ENCODE results near the gene KRTAP10-7. TPM values are rescaled to one million over a fixed set of nuclear protein-coding genes. Genes with fewer than 3 reads are reported as not detected.

The KRTAP10-7 gene
- polyA plus RNA-seq, 1 experiment = not detected

- ChIA-PET CTCF (no interaction called here), POLR2A (no interaction called here)
- DNase-seq (ENCODE audit: low read depth) = no peak
- Histone ChIP-seq H3K36me3 (ENCODE audit: control insufficient read depth, insufficient read depth, low read length) (no peaks in the 10 kb centered on the region), H3K27me3 (ENCODE audit: control insufficient read depth, insufficient read depth, low read length) (no peaks in the 10 kb centered on the region), H3K4me3 (ENCODE audit: low read depth, low read length) (no peak overlapping the region)
- TF ChIP-seq CTCF (IDR thresholded peaks at IDR 0.05; ENCODE audit: insufficient read depth, low read depth, low read length) = no peak
Observed at GRCh38 chr21:44564099-44564498, 36.3 kb upstream of the KRTAP10-7 start.

GRCh38 chr21:44564886-44565598 is 35.4 kb upstream of the KRTAP10-7 start:
- no peaks in the 10 kb centered on the region for H3K27me3 ChIP-seq (ENCODE audit: control insufficient read depth, insufficient read depth, low read length)
- ChIA-PET POLR2A (no interaction called here), CTCF (no interaction called here)
- H3K36me3 ChIP-seq (ENCODE audit: control insufficient read depth, insufficient read depth, low read length) = no peaks in the 10 kb centered on the region
- no peak overlapping the region for H3K4me3 ChIP-seq (ENCODE audit: low read depth, low read length)
- no peak for DNase-seq (ENCODE audit: low read depth)
- TF ChIP-seq CTCF (IDR thresholded peaks at IDR 0.05; ENCODE audit: insufficient read depth, low read depth, low read length) = no peak

- Histone ChIP-seq H3K36me3 (ENCODE audit: control insufficient read depth, insufficient read depth, low read length) (no peaks in the 10 kb centered on the region), H3K4me3 (ENCODE audit: low read depth, low read length) (no peak overlapping the region), H3K27me3 (ENCODE audit: control insufficient read depth, insufficient read depth, low read length) (no peaks in the 10 kb centered on the region)
- ChIA-PET CTCF (no interaction called here), POLR2A (no interaction called here)
- no peak for TF ChIP-seq CTCF (IDR thresholded peaks at IDR 0.05; ENCODE audit: insufficient read depth, low read depth, low read length)
- no peak for DNase-seq (ENCODE audit: low read depth)
Observed at GRCh38 chr21:44566403-44566802, 34.0 kb upstream of the KRTAP10-7 start.

- Histone ChIP-seq H3K36me3 (ENCODE audit: control insufficient read depth, insufficient read depth, low read length) (no peaks in the 10 kb centered on the region), H3K27me3 (ENCODE audit: control insufficient read depth, insufficient read depth, low read length) (no peaks in the 10 kb centered on the region), H3K4me3 (ENCODE audit: low read depth, low read length) (no peak overlapping the region)
- no peak for TF ChIP-seq CTCF (IDR thresholded peaks at IDR 0.05; ENCODE audit: insufficient read depth, low read depth, low read length)
- ChIA-PET POLR2A (no interaction called here), CTCF (no interaction called here)
- no peak for DNase-seq (ENCODE audit: low read depth)
Observed at GRCh38 chr21:44567481-44568171, 32.8 kb upstream of the KRTAP10-7 start.

- ChIA-PET POLR2A (no interaction called here), CTCF (no interaction called here)
- no peak for TF ChIP-seq CTCF (IDR thresholded peaks at IDR 0.05; ENCODE audit: insufficient read depth, low read depth, low read length)
- Histone ChIP-seq H3K36me3 (ENCODE audit: control insufficient read depth, insufficient read depth, low read length) (no peaks in the 10 kb centered on the region), H3K4me3 (ENCODE audit: low read depth, low read length) (no peak overlapping the region), H3K27me3 (ENCODE audit: control insufficient read depth, insufficient read depth, low read length) (no peaks in the 10 kb centered on the region)
- DNase-seq (ENCODE audit: low read depth) = no peak
Observed at GRCh38 chr21:44568261-44568660, 32.1 kb upstream of the KRTAP10-7 start.
